Thymus (tissue), 11 donors: ENCODE data around the gene CCM2. TPM values are rescaled to one million over a fixed set of nuclear protein-coding genes. Genes with fewer than 3 reads are reported as not detected.

Experiments used
- DNase-seq, 9 donors: peaks; one replicate each; pipeline ENCODE4 v3.0.0-alpha.2; 2013; ENCODE audit warnings: low spot score in 9 of 9, low read depth in 6 of 9, missing footprints in 1 of 9
- H3K27ac ChIP-seq, 2 donors: one replicate each; pipeline ENCODE4 v1.5.1; 2013; ENCODE audit warnings: control low read depth in 1 of 2, low read depth in 1 of 2, low read length in 1 of 2, mild to moderate bottlenecking in 1 of 2, moderate library complexity in 1 of 2
- H3K27me3 ChIP-seq, 2 donors: one replicate each; pipeline ENCODE4 v1.5.1; 2013; ENCODE audit warnings: low read length in 1 of 2; ENCODE audit not compliant: control insufficient read depth in 2 of 2, insufficient read depth in 1 of 2
- H3K36me3 ChIP-seq, 2 donors: one replicate each; pipeline ENCODE4 v1.5.1; 2013; ENCODE audit warnings: low read length in 1 of 2, mild to moderate bottlenecking in 1 of 2, moderate library complexity in 1 of 2; ENCODE audit not compliant: control insufficient read depth in 2 of 2, insufficient read depth in 2 of 2
- H3K4me1 ChIP-seq, 2 donors: one replicate each; pipeline ENCODE4 v1.5.1; 2013; ENCODE audit warnings: low read length in 2 of 2; ENCODE audit not compliant: control insufficient read depth in 2 of 2, insufficient read depth in 2 of 2
- H3K4me3 ChIP-seq, 2 donors: one replicate each; pipeline ENCODE4 v1.5.1; 2013; ENCODE audit warnings: low read length in 2 of 2, control low read depth in 1 of 2, mild to moderate bottlenecking in 1 of 2
- H3K9me3 ChIP-seq, 2 donors: one replicate each; pipeline ENCODE4 v1.5.1; 2013; ENCODE audit warnings: low read length in 1 of 2, mild to moderate bottlenecking in 1 of 2; ENCODE audit not compliant: control insufficient read depth in 2 of 2, insufficient read depth in 1 of 2
- WGBS: extraction: QIAGEN DNeasy Blood & Tissue Kit; methylation state at CpG from one replicate; pipeline ENCODE4 v1.1.7; 2013; 5-methylcytosine and 5-hydroxymethylcytosine counted together
- polyA plus RNA-seq: library from polyadenylated mRNA; stranded (reverse); fragments of 200-250 nt; gene quantifications from one replicate; pipeline ENCODE4 v1.2.3, GENCODE V29; 2013
- total RNA-seq: library from RNA; stranded (reverse); fragments of 120-200 nt; gene quantifications from one replicate; pipeline ENCODE4 v1.2.4, GENCODE V29; 2013
- donor health status: healthy.

The CCM2 gene
- total and polyA plus RNA-seq, 2 donors, result 69.3 to 114 TPM

DNA sequence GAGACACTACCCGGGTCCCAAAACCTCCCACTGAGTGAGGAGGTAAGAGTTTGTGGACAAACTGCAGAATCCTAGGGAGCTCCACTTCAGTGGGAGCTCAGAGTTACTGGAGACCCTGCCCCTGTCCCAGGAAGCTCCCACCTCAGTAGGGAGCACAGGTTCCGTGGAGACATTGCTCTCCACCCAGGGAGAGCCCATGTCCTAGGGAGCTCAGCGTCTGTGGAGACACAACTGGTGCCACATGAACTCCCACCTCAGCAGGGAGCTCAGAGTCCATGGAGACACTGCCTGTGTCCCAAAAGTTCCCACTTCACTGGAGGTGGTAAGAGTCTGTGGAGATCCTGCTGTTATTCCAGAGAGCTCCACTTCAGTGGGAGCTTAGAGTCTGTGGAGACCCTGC, 27.4 kb upstream of the CCM2 start:
- Histone ChIP-seq H3K4me1 (peaks cover 8 to 24% of the 10 kb centered on the region in 2 donors), H3K27me3 (no peaks in the 10 kb centered on the region), H3K27ac (no peak overlapping the region), H3K9me3 (no peaks in the 10 kb centered on the region), H3K4me3 (no peak overlapping the region), H3K36me3 (peaks cover 90 to 91% of the 10 kb centered on the region in 2 donors)
- no peak for DNase-seq
- 95% methylated on average over 3 of the region's 3 CpGs for WGBS

DNA sequence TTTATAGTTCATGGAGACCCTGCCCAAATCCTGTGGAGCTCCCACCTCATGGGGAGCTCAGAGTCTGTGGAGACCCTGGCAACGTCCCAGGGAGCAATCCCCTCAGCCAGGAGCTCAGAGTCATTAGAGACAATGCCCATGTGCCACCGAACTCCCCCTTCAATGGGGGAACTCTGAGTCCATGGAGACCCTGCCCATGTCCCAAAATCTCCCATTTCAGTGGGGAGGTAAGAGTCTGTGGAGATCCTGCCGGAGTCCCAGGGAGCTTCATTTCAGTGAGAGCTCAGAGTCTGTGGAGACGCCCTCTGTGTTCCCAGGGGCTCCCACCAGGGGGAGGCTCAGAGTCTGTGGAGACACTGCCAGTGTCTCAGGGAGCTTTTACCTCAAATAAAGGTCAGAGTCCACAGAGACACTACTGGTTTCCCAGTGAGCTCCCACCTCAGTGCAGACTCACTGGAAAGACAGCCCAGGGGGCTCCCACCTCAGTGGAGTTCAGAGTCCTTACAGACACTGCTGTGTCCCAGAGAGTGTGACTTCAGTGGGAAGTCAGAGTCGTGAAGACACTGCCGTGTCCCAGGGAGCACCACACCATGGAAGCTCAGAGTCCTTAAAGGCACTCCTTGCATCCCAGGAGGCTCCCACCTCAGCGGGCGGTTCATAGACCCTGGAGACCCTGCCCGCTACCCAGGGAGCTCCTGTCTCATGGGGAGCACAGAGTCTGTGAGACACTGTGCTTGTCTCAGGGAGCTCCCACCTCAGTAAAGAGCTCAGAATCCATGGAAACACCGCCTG, 26.2 kb upstream of the CCM2 start:
- no peaks in the 10 kb centered on the region for H3K9me3 ChIP-seq
- H3K36me3 ChIP-seq, result peaks cover 80% of the 10 kb centered on the region in 2 donors
- peak in 2 of 9 donors; percentile 62 to 68 for DNase-seq
- 97% methylated on average over 10 of the region's 10 CpGs for WGBS
- H3K27me3 ChIP-seq, result no peaks in the 10 kb centered on the region
- H3K27ac ChIP-seq, result no peak overlapping the region
- no peak overlapping the region for H3K4me3 ChIP-seq
- peaks cover 10 to 36% of the 10 kb centered on the region in 2 donors for H3K4me1 ChIP-seq

DNA sequence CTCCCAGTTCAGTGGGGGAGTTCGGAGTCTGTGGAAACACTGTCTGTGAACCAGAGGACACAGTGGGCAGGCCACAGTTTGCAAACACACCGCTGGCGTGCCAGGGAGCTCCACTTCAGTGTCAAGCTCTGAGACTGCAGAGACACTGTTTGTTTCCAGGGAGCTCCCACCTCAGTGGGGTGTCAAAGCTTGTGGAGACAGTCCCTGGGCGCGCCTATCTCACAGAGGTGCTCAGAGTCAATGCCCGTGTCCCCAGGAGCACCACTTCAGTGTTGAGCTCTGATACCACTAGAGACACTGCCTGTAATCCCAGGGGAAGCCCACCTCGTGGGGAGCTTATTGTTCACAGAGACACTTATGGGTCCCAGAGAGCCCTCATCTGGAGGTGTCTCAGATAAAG, 25.5 kb upstream of the CCM2 start:
- Histone ChIP-seq H3K27me3 (no peaks in the 10 kb centered on the region), H3K4me3 (no peak overlapping the region), H3K4me1 (peaks cover 15 to 42% of the 10 kb centered on the region in 2 donors), H3K9me3 (no peaks in the 10 kb centered on the region), H3K27ac (no peak overlapping the region), H3K36me3 (peaks cover 73 to 74% of the 10 kb centered on the region in 2 donors)
- no peak for DNase-seq
- 96% methylated on average over 7 of the region's 7 CpGs for WGBS

DNA sequence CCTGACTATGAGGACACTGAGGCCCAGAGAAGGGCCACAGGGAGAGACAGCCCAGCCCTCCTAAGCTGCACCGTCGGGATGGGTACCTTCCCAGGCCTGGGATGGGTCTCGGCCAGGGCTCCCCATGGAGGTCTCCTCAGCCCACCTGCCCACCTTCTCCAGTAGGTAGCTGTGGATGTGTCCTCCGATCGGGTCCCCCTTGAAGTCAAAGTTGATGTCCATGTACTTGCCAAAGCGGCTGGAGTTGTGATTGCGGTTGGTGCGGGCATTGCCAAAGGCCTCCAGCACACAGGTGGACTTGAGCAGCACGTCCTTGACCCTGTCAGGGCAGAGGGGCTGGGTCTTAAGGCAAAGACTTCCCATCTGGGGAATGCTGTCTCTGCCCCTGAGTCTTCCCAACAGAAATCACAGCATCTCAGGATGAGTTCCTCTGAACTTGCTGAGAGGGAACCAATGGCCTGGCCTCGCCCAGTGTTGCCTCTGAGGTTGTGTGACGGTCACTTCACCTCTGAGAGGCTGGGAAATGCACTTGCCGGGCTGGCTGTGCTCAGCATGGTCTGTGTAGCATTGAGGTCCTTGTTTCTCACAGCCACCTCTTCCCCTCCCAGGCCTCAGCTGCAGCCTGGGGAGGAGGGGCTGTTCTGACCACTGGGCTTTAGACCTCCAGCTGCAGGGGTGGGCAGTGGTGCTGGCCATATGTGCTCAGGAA, 24.5 kb upstream of the CCM2 start:
- H3K4me1 ChIP-seq, result peaks cover 24 to 51% of the 10 kb centered on the region in 2 donors
- DNase-seq, result no peak
- whole genome bisulfite sequencing, result 98% methylated on average over 12 of the region's 12 CpGs
- H3K27me3 ChIP-seq, result no peaks in the 10 kb centered on the region
- peaks cover 64 to 65% of the 10 kb centered on the region in 2 donors for H3K36me3 ChIP-seq
- H3K9me3 ChIP-seq, result no peaks in the 10 kb centered on the region
- no peak overlapping the region for H3K4me3 ChIP-seq
- H3K27ac ChIP-seq, result no peak overlapping the region

DNA sequence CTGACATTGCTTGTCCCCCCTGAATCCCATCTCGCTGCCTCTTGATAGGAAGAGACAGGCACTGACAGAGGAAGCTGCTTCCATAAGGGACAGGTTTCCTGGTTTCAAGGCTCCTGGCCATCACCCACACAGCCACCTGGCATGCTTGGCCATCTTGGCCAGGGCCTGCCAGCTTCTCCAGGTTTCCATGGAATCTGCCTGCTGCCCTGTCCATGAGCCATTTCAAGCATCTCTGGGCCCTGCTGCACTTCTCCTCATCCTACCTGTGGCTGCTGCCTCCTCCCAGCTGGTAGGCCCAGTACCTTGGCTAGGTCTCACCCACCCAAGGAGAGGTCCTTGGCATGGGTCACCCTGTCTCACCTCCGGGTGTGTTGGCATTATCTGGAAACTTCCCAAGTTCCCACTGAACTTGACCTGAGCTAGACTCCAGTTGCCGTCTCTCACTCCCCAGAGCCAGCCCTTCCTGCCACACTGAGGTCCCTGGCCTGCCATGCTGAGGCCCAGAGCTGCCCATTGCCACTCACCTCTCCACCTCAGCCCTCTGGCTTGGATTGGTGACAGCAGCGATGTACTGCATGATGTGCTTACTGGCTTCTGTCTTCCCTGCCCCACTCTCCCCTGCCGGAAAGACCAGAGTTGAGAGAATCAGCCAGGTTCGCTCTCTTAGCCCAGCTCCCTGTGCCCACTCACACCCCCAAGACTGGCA, 23.8 kb upstream of the CCM2 start:
- no peaks in the 10 kb centered on the region for H3K9me3 ChIP-seq
- H3K27me3 ChIP-seq, result no peaks in the 10 kb centered on the region
- peaks cover 57 to 58% of the 10 kb centered on the region in 2 donors for H3K36me3 ChIP-seq
- 97% methylated on average over 6 of the region's 6 CpGs for WGBS
- H3K4me3 ChIP-seq, result peak overlapping the region in 1 of 2 donors; percentile 81
- no peak overlapping the region for H3K27ac ChIP-seq
- DNase-seq, result no peak
- H3K4me1 ChIP-seq, result peaks cover 29 to 59% of the 10 kb centered on the region in 2 donors

DNA sequence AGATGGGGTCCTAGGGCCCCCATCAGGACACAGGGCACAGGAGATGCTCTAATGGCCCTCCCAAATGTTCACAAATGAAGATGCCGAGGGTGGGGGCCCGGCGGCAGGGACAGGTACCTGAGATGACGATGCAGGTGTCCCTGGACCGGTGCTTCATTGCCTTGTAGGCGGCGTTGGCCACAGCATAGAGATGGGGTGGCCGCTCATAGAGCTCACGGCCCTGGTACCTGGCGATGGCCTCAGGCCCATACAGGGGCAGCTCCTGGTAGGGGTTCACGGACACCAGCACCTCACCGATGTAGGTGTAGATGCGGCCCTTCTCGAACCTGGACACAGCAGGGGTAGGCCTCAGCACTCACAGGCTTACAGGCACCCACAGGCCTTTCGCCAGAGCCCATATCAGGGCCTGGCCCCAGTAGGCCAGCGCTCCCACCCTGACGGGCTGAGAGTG, 23.2 kb upstream of the CCM2 start:
- H3K27ac ChIP-seq, result peak overlapping the region; percentile 30 to 37
- H3K36me3 ChIP-seq, result peaks cover 52 to 55% of the 10 kb centered on the region in 2 donors
- H3K4me3 ChIP-seq, result peak overlapping the region; percentile 62 to 81
- H3K27me3 ChIP-seq, result no peaks in the 10 kb centered on the region
- no peak for DNase-seq
- peaks cover 35 to 64% of the 10 kb centered on the region in 2 donors for H3K4me1 ChIP-seq
- H3K9me3 ChIP-seq, result no peaks in the 10 kb centered on the region
- WGBS, result 97% methylated on average over 17 of the region's 17 CpGs

DNA sequence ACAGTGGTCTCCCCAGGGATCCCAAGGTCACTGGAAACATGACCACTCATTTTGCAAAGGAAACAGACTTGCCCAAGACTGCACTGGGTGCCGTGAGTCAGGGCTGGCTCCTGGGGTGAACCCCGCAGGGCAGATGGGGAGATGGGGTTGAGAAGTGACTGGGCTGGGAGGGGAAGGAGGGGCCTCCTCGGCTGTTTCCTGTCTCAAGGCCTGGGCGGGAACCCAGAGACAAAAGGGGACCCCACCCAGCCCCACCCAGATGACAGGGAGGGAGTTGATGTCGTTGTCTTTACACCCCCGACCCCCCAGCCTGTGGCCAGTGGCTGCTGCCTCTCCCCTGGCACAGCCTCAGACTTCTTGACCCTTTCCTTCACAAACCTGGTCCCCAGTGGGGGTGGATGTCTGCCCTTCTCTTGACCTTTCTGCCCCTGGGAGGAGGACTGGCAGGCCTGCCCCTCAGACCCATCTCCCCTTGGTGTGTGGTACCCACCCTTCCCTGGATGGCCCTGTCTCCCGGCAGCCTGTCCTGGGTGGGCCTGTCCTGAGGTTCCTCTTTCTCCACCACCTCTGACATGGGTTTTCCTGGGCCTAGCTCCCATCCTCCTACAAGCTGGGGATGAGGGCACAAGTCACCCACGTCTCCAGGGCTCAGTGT, 22.6 kb upstream of the CCM2 start:
- DNase-seq, result peak in 2 of 9 donors; percentile 37 to 69
- peaks cover 46 to 55% of the 10 kb centered on the region in 2 donors for H3K36me3 ChIP-seq
- peaks cover 35 to 64% of the 10 kb centered on the region in 2 donors for H3K4me1 ChIP-seq

DNA sequence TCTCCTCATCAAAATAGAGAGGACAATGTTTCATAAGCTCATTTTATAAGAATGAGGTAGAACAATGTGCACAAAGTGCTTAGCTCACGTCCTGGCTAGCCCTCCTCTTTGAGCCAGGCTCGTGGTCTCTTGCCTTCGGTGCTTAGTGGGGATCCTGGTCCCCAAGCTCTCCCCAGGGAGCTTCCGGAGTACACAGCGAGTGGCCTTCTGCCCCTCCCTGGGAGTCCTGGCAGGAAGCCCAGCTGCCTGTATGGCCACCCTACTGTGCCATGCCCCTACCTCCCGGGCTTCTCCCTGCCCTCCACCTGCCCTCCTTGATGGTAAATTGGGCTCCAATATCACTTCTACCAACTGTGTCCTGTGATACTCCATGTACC, 22.1 kb upstream of the CCM2 start:
- 7% methylated on average over 6 of the region's 6 CpGs for WGBS
- peaks cover 47 to 55% of the 10 kb centered on the region in 2 donors for H3K36me3 ChIP-seq
- no peaks in the 10 kb centered on the region for H3K27me3 ChIP-seq
- no peaks in the 10 kb centered on the region for H3K9me3 ChIP-seq
- H3K27ac ChIP-seq, result peak overlapping the region; percentile 86 to 93
- DNase-seq, result no peak
- peak overlapping the region; percentile 62 to 81 for H3K4me3 ChIP-seq
- H3K4me1 ChIP-seq, result peaks cover 35 to 64% of the 10 kb centered on the region in 2 donors

More for the DNA sequence above, 22.6 kb upstream of the CCM2 start:
- Histone ChIP-seq H3K27me3 (no peaks in the 10 kb centered on the region), H3K9me3 (no peaks in the 10 kb centered on the region), H3K4me3 (peak overlapping the region; percentile 62 to 81), H3K27ac (peak overlapping the region; percentile 86 to 93)
- 4% methylated on average over 8 of the region's 8 CpGs for WGBS
